Activated T-helper 1 cell treated with anti-CD3 and anti-CD28 coated beads, Interleukin-2, amount 50 U/mL, for 16 hours (primary cell): ENCODE results near the gene ANKRD65.
"Not testable (repeated sequence)": the region's sequence is repeated elsewhere in the genome, so short reads cannot be mapped to it uniquely, and the experiment has no call there.

ENCODE experiments used
- DNase-seq, 2 donors: peaks; one replicate each; pipeline ENCODE4 v3.0.0-alpha.2; 2020; ENCODE audit warnings: low read depth in 1 of 2, low spot score in 1 of 2

ANKRD65 gene

DNA sequence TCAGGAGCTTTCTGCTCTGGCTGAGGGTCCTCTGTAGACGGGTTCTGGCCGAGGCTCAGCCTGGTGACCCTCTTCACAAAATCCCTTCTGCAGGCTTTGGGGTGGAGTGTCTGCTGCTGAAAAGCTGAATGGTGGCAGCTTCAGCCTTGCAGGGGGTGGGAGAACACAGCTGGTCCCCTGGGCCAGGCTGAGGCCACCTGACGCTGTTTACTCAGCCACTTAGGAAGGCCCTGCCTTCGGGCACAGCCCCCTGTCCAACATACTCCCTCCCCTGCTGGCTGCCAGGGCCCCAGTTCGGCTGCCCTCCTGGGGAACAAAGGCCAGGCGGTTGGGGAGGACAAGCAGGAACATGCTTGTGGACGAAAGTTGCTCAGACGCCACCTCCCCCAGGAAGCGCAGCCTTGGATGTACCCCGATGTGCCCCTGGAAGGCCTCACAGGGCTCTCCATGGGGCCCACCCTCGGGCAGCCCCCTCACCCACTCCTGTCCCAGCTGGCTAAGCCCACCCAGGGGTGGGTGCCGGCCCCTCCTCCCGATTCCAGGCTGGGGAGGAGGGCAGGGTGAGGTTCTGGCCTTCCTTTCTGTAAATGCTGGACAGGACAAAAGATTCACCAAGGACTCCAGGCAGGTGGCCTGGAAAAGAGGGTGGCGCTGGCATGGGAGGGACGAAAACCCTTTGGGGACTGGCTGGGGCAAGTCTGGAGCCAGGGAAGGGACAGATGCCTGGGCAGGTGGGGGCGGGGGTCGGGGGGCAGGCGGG is at the start of gene ANKRD65:
ANKRD65 (minus strand) TSS at position 130 of the 760 bp plus-strand sequence. CDS start 271 bp downstream, outside the sequence.
- DNase-seq: no peak

DNA sequence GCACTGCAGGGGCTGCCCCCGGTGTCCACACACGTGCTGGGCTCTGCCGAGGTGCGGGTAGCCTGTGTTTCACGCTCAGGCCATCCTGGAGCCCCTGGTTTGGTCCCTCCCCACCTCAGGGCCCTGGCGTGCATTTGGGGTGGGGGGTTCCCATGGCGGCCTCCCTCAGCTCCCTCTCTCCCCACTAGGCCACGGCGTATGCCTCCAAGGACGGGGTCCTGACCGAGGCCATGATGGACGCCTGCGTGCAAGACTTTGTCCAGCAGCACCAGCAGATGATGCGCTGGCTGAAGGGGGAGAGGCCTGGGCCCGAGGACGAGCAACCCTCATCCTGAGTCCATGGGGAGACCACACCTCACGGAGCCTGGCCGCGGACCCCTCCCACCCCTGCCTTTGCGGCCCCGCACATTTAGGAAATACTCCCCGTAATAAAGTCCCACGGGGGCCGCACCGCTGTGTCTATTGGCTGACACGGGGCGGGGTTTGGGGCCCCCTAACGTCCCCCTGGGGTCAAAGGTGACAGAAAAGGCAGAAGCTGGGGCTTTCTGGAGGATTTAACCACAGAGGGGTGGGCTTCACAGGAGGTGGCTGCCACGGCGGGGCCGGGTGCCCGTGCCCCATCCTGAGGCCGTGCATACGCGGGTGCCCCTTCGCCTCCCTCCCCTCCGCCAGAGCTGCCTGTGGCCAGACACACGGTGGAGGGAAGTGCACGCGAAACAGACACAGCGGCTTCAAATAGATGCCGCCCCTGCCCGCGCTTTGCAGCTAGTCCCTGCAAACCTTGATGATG is 47.3 kb upstream of the ANKRD65 start:
- not testable (repeated sequence) for DNase-seq

DNA sequence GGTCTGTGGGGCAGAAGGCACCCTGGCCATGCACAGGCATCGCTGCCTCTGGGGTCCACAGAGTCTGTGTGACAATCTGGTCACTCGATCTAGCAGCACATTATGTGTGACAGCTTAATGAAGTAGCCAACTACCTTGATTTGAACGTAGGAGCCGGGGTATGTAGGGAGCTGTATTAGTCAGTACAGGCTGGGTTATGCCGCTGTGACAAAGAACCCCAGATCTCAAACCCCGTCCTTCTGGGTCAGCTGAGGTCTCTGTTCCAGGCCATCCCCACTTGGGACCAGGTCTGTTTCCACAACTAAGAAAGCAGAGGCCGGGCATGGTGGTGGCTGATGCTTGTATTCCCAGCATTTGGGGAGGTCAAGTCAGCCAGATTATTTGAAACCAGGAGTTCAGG is 42.2 kb upstream of the ANKRD65 start:
- no peak for DNase-seq

DNA sequence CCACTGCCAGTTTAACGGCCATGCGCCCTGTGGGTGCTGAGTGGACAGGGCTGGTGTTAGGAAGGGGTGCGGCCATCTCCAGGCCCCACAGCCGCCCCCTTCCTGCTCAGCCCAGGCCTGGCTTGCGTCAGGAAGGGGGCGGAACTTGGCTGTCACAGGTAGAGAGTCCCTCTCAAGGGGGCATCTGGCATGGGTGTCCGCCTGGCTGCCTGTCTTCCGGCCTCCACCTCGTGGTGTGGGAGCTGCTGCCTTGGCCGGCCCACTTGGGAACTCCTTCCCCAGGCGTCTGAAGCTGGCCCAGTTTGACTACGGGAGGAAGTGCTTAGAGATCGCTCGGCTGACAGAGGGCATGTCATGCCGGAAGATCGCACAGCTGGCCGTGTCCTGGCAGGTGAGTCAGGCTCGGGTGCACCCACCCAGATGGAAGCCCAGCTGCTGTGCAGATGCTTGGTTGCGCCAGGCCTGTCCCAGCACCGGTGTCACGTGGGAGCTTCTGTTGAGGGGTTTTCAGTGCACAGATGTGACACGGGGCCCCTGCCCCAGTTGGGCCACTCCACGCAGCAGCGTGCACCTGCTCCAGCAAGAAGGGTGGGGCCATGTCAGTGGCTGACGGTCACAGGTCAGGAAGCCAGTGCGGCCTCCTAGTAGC is 41.4 kb upstream of the ANKRD65 start:
- no peak for DNase-seq

DNA sequence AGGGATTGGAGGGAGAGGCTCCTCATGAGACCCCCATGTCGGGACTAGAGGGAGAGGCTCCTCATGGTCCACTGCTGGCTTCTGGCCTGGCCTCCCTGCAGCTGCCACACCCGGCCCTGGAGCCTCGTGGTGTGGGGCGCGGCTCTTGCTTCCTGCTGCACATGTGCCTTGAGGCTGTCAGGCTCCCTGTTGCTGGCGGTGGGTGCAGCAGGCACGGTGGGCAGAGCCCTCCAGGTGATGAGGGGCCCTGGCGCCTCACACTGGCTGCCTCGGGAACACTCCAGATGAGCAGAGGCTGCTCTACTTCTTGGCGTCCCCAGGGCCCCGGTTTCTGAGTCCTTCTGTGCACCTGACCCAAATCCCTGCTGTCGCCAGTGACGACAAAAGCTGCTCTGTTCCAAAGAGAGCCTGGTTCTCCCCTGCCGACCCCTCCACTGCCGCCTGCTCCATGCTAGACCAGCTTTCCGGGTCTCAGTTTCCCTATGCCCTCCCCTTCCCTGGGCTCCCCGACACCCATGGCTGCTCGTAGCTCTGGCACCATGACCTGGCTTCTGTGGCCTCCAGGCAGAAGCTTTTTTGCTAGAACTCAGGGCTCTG is 40.7 kb upstream of the ANKRD65 start:
- no peak for DNase-seq

DNA sequence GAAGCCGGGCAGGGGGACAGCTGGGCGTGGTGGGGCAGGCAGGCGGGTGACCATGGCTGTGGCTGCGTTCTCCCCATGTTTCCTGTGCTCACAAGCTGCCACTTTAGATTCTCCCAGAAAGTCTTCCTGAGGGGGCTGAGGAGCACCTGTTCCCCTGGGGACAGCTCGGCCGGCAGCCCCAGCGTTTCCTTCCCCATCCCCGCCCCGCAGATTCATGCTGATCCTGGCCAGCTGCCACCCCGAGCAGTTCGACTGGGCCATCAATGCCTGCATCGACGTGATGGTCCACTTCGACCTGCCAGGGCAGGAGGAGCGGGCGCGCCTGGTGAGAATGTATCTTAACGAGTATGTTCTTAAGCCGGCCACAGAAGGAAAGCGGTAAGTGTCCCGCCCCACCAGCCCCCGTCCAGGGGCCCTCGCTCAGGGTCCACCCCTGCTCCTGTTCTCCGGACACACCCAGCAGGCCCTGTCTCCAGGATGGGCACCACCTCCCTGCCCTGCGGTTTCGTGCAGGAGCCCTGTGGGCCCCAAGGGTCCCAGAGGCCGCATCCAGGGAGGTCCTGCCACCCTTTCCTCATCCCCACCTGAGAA is 39.6 kb upstream of the ANKRD65 start:
- DNase-seq: no peak

DNA sequence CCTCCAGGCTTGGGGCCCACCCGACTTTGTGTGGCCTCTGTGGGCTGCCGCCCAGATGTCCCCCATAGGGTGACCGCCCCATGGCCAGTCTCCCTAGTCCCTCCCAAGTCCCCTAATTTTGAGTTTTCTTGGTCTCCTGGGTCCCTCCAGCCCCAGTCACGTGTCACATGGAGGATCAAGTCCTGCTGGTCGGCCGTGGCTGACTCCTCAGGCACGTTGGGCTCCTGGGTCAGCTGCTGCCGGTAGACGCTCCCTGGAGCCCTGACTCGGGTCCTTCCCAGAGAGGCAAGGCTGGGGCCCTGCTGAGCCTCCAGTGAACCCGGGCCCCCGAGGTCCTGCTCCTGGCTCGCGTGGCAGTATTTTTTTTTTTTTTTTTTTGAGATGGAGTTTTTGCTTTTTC is 38.6 kb upstream of the ANKRD65 start:
- DNase-seq: not testable (repeated sequence)

DNA sequence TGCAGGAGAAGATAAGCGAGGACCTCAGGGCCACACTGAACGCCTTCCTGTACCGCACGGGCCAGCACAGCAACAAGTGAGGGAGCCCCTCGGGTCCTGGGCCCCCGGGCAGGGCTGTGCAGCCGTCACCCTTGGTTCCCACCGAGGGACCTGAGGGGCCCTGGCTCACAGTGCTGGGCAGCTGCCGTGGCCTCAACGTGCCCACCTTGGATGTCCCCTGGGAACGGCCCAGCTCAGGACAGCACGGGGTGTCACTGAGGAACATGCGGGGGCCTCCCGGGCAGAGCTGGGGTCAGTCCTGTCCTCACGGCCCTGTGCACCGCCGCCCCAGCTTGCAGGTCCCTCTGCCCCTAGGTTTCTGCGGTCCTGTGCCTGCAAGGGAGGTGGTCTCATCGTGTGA is 38.1 kb upstream of the ANKRD65 start:
- not testable (repeated sequence) for DNase-seq

DNA sequence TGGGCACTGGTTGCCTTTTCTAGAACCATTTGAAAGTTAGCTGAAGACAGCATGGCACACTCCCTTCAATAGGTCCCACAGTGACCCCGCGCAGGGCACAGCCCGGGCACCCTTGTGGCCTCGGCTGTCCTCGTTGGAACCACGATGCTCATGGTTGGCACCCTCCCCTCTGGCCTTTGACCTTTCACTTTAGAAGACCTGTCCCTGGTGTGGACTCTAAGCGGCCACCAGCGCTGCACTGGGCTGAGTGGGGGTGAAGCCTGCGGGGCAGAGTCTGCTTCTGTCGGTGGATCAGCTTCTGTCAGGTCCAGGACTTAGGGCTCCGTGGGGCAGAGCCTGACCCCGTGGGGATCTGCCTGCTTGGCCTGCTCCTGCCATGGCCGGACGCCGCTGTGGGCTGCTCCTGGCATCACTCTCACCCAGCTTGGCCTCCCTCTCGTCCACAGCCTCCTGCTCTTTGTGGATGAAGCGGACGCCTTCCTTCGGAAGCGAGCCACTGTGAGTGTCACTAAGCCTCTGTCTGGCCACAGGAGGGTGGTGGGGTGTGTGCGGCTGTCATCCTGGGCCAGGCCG is 35.7 kb upstream of the ANKRD65 start:
- not testable (repeated sequence) for DNase-seq

DNA sequence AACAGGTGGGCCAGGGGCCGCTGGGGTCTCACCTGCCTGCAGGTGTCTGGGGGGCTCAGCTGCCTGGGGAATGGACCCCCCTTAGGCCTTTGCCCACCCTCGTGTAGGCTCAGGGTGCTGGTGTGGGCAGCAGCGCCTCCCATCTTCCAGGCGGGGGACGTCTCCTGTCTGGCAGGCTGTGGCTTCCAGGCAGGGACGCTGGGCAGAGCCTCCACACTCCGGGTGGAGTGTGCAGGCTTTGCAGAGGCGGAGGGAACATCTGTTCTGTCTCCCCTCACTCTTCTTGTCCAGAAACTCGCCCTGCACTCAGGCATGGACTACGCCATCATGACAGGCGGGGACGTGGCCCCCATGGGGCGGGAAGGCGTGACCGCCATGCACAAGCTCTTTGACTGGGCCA is 34.9 kb upstream of the ANKRD65 start:
- not testable (repeated sequence) for DNase-seq

DNA sequence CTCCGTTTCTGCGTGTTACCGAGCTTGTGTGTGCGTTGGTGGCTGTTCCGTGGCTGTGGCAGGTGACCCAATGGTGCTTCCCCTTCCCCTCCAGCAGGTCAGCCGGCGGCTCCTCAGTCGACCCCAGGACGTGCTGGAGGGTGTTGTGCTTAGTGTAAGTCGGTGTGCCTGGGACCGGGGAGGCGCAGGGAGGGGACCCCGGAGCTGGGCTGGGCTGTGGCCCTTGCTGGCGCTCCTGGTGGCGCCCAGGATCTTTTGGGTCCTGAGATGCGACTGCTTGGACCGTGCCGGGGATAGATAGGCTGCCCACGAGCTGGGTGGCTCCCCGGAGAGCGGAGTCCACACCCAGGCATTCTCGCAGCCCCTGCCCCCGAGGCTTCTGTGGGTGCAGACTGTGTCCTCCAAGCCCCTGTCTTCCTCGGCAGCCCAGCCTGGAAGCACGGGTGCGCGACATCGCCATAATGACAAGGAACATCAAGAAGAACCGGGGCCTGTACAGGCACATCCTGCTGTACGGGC is 34.3 kb upstream of the ANKRD65 start:
- no peak for DNase-seq

DNA sequence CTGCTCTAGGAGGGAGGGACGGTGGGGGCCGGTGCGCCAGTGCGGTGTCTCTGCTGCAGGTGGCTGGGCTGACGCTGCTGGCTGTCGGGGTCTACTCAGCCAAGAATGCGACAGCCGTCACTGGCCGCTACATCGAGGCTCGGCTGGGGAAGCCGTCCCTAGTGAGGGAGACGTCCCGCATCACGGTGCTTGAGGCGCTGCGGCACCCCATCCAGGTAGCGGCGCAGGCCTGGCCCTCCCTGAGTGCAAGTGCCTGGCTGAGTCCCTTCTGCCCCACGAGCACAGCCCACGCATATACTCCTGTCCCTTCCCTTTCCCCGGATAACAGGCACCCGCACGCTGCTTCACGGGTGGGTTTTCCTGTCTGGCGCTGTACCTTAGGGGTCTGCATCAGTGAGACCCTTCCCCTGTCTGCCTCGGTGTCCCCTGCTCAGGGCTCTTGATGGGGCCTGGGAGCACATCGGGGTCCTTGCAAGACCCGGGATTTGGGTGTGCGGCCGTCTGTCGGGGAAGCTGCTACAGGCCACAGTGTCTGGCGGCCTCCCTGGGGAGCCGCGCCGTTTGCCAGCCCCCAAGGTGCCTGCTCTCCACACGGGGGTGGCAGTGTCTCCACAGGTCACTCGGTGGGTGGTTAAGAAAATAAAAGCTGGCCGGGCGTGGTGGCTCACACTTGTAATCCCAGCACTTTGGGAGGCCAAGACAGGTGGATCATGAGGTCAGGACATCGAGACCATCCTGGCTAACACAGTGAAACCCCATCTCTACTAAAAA is 33.4 kb upstream of the ANKRD65 start:
- not testable (repeated sequence) for DNase-seq

DNA sequence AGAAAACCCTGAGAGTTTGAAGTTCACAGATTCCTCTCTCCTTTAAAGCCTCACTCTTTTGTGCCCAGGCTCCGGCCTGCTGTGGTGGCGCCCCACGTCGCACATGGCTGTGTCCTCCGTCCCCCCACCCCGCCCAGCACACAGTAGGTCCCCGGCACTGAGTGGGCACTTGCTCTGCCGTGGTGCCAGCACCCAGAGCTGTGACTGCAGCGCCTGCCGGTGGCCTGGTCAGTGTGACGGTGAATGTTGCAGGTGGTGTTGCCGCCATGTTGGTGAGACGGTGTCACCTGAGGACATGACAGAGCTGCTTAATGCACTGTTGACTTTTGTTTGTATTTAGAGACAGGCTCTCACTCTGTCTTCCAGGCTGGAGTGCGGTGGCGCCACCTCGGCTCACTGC is 31.8 kb upstream of the ANKRD65 start:
- DNase-seq: no peak

DNA sequence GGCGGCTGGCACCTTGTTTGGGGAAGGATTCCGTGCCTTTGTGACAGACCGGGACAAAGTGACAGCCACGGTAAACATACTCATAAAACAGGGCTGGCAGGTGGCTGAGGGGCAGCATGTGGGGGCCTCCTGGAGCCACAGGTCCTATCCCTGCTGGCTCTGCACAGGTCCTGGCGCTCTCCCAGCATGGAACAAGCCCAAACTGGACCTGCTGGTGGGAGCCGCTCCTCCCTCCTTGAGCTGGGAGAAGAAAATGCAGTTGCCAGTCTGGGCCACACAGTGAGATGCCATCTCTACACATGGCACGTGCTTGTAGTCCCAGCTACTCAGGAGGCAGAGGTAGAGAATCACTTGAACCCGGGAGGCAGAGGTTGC is 31.3 kb upstream of the ANKRD65 start:
- not testable (repeated sequence) for DNase-seq

DNA sequence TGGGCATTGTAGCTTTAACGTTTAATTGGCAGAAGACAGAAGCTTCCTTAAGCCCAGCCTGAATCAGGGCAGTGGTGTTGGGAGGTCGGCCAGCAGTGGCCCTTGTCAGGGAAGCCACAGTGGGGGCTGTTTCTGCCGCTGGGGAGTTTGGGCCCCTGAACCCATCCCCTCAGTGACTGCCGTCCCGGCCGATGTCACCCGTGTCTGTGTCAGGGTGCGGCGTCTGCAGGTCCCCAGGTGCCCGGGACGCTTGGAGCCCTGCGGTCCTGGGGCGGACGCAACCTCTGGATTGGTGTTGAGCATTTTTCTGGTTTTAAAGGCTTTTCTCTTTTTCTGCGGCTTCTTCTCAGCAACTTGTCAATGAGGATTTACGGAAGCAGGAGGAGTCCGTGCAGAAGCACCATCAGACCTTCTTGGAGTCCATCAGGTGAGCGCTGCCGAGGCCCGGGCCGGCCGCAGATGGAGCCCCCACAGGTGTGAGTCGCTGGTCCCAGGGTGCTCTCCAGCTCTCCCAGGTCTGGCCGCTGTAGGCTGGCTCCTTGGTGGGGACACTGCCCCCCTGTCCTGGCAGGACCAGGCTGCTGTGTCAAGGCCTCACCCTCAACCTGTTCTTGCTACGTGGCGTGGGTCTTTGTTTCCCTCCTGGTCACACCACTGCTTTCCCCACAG is 30.8 kb upstream of the ANKRD65 start:
- DNase-seq: no peak

DNA sequence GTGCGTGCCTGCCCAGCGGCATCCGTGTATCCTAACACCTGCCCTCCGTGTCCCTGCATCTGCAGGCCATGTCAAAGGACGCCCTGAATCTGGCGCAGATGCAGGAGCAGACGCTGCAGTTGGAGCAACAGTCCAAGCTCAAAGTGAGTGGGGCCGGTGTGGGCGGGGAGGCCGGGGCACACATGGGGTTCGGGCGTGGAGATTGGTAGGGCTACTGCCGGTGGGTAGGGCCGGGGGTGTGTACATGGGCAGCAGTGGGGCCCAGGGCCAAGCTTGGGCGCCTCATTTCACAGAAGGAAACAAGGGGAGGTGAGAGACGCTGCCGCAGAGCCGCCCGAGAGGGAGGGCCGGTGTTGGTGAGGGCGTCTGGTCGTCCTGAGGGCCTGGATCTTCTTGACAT is 29.5 kb upstream of the ANKRD65 start:
- not testable (repeated sequence) for DNase-seq

DNA sequence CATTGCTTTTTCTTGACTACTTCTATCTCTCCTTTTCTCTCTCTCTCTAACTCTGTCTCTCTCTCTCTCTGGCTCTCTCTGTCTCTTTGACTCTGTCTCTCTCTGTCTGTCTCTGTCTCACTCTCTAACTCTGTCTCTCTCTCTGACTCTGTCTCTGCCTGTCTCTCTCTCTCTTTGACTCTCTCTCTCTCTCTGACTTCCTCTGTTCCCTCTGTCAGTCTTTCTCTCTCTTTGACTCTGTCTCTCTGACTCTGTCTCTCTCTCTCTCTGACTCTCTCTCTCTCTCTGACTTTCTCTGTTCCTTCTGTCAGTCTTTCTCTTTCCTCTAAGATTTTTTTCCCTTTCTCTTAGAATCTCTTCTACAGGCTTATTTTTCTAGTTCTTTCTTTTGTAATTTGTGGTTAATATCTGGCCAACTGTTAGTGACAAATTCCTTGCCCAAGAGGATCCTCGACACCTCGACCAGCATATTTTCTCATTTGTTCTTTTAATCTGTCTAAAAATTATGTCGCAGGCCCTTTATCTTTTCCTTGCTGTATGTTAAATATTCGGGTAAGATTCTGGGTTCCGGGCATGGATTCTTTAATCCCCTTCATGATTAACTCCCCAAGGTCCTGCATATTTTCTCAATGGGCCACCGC is 28.1 kb upstream of the ANKRD65 start, which contains the start of gene ATAD3C:
ATAD3C (plus strand) TSS at position 591 of the 641 bp plus-strand sequence. CDS start 995 bp downstream, outside the sequence.
- no peak for DNase-seq

DNA sequence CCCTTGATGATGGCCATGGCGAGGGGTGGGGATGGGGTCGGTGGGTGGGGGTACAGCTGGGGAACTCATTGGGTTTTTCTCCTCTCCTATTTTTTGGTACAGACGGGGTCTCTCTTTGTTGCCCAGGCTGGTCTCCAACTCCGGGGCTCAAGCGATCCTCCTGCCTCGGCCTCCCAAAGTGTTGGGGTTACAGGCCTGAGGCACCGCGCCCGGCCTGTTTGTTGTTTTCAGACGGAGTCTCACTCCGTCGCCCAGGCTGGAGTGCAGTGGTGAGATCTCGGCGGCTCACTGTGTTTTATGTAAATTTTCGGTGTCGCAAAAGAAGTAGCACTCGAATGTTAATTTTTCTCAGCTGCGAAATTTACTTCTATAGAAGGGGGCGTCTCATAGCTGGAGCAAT is 25.6 kb upstream of the ANKRD65 start:
- not testable (repeated sequence) for DNase-seq
